IMR-90 (cell line): Measurements from ENCODE around the gene KAT2A. TPM values are rescaled to one million over a fixed set of nuclear protein-coding genes. Genes with fewer than 3 reads are reported as not detected.

Experiments
- CEBPB ChIP-seq: IDR thresholded peaks from 2 replicates; pipeline ENCODE4 v1.6.1; 2012; ENCODE audit warnings: low read depth, low read length, improper control_type of control experiment
- CTCF ChIP-seq: conservative IDR thresholded peaks from 2 replicates; pipeline ENCODE4 v1.5.1; 2012; ENCODE audit warnings: mild to moderate bottlenecking, low read depth, low read length, improper control_type of control experiment
- FOS ChIP-seq: fragments of 150-350 bp; IDR thresholded peaks from 2 replicates; pipeline ENCODE4 v1.6.1; 2016; ENCODE audit warnings: low read depth, low read length
- POLR2A ChIP-seq: IDR thresholded peaks from 2 replicates; pipeline ENCODE4 v1.6.1; 2012; ENCODE audit warnings: mild to moderate bottlenecking, low read depth, low read length
- polyA plus RNA-seq, 3 experiments: library from polyadenylated mRNA; depleted of rRNA; stranded (reverse); fragments of >200 nt; gene quantifications; 2 replicates each; pipeline ENCODE4 v1.2.3, GENCODE V29; 2012; ENCODE audit warnings: low replicate concordance in 1 of 3
- total RNA-seq: library from RNA; depleted of rRNA; stranded (reverse); fragments of >200 nt; gene quantifications from 2 replicates; pipeline ENCODE4 v1.2.3, GENCODE V29; 2012

The KAT2A gene
- total and polyA plus RNA-seq, 2 of the 4 experiments (the other 2 are of a cell fraction) = 6.3 to 28.2 TPM

- no peak for TF ChIP-seq CTCF
- peak; percentile 14; the same call in 1 of the 2 replicates for TF ChIP-seq CEBPB
- TF ChIP-seq POLR2A = no peak
- no peak for TF ChIP-seq FOS
Measured at GRCh38 chr17:42135664-42136653, 14.8 kb upstream of the KAT2A start (continued).
